DMS 273 treated with DMSO at 0.1 percent for 48 hours (cell line): ENCODE measurements around the gene EIF1AD.
"Not testable (repeated sequence)": the region's sequence is repeated elsewhere in the genome, so short reads cannot be mapped to it uniquely, and the experiment has no call there.

Experiments used
- DNase-seq: peaks from one replicate; lab custom pipeline; 2025; lab: John Stamatoyannopoulos, UW

EIF1AD gene

DNA sequence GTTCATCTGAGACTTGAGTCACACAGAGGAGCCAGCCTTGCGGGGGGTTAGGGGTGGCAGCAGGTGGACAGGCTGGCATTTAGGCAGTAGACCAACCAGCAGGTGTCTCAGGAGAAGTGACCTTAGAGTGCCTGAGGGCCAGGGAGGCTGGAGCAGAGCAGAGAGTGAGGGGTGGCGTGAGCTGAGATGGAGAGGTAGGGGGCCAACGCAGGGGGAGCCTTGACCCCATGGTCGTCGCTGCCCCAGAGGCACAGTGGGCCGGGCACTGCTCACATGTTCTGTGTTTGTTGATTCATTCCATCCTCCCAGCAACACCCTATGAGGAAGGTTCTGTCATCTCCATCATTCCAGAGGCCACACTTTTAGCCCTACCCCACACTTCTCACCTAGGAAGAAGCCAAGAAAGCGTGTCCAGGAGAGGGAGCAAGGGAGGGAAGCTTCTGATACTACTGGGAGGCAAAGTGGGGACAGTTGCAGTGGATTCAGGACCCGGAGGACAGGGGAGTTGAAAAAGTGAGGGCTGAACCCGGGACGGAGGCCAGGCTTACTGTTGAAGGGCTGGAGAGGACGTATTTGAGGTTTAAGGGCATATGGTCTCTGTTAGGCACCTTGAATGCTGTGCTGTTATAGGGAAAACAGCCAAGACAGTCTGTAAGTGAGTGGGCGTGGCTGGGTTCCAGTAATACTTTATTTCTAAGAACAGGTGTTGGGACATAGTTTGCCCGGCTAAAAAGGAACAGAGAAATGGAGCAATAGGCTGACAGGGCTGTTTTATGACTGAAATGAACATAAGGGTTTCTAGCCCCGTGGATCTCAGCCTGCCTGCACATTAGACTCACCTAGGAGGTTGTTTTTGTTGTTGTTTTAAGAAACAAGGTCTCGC is 33.1 kb downstream of the EIF1AD start:
- DNase-seq, result no peak

DNA sequence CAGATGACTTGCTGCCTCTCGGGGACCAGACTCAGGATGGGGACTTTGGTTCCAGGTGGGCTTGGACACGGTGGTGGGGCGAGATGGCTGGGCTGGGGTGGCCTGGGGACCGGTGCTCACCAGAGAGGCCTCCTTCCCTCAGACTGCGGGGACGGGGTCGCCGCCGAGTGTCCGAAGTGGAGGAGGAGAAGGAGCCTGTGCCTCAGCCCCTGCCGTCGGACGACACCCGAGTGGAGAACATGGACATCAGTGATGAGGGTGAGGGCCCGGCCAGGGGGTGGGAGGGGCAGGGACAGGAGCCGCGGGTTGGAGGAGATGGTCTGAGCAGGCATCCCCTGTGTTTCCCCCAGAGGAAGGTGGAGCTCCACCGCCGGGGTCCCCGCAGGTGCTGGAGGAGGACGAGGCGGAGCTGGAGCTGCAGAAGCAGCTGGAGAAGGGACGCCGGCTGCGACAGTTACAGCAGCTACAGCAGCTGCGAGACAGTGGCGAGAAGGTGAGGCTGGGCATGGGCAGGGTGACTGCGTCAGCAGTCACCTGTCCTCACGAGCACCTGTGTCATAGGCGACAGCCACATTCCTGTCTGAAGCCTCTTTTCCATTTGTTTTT is 34.5 kb downstream of the EIF1AD start:
- DNase-seq, result no peak

DNA sequence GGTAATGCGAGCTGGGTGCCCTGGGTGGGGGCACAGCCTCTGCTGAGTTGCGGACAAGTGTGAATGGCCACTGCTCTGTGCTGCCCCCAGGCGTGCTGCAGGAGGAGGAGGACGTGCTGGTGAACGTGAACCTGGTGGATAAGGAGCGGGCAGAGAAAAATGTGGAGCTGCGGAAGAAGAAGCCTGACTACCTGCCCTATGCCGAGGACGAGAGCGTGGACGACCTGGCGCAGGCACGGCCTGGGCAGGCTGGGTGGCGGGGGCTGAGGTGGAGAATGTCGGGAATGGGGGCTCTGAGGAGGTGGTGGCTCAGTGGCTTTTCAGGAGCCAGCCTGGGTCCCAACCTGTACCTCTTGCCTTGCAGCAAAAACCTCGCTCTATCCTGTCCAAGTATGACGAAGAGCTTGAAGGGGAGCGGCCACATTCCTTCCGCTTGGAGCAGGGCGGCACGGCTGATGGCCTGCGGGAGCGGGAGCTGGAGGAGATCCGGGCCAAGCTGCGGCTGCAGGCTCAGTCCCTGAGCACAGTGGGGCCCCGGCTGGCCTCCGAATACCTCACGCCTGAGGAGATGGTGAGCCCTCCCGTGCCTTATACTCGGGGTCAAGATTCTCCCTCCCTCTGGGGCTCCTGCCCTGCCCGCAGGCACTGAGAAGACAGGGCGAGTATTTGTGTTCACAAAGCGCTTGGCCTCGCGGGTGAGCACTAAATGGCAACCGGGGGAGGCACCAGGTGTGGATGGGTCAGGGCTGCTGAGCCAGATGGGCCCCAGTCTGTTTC is 35.8 kb downstream of the EIF1AD start:
- peak; percentile 2 for DNase-seq

DNA sequence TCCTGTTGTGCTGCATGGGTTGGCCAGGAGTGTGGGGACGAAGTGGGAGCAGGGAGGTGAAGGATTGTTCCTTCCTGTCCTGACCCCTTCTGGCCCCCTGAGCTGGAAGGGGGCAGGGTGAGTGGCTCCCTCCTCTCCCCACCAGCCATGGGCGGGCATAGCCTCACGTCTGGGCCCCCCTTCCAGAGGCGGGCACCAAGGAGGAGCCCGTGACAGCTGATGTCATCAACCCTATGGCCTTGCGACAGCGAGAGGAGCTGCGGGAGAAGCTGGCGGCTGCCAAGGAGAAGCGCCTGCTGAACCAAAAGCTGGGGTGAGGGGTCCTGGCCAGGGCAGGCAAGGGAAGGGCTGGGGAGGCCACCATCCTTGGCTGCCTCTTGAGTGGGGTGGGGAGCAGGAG is 37.1 kb downstream of the EIF1AD start:
- DNase-seq, result no peak

DNA sequence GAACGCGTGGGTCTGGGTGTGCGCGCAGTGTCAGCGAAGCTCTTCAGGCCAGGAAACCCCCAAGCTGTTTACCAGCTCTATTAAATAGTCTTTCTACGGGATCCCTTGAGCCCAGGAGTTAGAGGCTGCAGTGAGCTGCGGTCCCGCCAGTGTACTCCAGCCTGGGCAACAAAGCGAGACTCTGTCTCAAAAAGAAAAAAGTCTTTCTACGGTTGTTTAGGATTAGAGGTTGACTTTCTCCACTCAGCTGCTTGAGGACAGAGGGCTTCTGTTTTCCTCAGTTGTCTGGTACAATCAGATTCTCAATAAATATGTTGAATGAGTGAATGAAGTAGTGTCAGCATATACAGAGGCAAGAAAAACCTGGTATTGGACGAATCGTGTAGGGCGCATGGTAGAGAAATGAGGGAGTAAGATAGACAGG is 39.8 kb downstream of the EIF1AD start:
- no peak for DNase-seq

DNA sequence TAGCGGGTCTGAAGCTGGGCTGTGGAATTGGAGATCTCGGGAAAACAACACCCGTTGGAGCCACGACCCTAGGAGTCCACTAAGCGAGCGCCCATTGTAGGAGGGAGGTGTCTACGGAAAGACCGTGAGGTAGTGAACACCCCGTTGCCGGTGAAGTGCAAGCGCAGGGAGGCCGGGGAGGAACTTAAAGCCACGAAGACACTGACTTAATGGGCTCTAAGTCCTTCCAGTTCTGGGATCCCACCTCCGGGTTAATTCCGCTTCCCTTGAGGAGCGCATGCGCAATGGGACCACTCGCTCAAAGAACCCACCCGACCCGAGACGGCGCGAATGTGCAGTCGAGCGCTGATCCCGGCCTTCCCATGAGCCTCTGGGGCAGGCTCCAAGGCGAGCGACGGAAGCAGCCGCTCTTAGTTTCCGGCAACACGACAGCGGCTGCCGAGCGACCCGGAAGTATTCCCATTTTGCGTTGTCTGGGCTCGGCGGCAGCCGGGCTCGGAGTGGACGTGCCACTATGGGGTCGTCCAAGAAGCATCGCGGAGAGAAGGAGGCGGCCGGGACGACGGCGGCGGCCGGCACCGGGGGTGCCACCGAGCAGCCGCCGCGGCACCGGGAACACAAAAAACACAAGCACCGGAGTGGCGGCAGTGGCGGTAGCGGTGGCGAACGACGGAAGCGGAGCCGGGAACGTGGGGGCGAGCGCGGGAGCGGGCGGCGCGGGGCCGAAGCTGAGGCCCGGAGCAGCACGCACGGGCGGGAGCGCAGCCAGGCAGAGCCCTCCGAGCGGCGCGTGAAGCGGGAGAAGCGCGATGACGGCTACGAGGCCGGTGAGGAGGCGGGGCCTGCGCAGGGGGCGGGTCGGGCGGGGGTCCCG is 40.5 kb downstream of the EIF1AD start, which contains the start of gene SART1:
Gene SART1, plus strand, starts transcription at position 468 of the 874 bp plus-strand sequence. Its CDS starts 47 bp downstream, at position 515.
- DNase-seq, result peak; percentile 85

DNA sequence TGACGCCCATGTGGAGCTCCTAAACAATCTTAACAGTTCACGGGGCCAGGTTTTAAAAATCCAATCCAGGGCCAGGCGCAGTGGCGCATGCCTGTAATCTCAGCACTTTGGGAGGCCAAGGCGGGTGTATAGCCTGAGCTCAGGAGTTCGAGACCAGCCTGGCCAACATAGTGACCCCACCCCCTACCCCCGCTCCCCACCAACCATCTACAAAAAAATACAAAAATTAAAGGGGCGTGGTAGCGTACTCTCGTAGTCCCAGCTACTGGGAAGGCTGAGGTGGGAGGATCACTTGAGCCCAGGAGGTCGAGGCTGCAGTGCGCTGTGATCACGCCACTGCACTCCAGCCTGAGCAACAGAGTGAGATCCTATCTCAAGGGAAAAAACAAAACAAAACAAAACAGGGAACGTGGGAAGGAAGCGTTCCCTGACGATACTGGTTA is 41.1 kb downstream of the EIF1AD start:
- DNase-seq, result no peak

DNA sequence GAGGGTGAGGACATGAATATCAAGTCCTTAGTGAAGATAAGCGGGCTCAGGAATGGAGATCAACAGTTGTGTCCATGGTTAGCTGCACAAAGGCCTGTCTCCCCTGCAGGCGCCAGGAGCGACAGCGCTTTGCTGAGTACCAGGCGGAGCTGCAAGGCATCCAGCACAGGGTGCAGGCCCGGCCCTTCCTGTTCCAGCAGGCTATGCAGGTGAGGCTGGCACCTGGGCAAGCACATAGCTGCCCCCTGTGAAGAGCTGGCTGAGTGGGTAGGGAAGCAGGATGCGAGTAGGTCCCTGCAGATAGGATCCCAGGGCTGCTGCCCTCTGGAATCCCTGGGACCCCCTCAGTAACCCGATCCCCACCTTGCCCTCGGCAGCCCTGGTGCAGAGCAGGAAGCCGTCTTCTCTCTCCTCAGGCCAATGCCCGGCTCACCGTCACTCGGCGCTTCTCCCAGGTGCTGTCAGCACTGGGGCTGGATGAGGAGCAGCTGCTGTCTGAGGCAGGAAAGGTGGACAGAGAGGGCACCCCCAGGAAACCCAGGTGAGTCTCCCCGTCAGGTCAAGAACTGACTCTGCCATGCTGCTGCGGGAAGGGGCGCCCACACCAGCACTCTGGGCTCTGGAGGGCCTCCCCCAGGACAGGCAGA is 43.1 kb downstream of the EIF1AD start:
- no peak for DNase-seq

DNA sequence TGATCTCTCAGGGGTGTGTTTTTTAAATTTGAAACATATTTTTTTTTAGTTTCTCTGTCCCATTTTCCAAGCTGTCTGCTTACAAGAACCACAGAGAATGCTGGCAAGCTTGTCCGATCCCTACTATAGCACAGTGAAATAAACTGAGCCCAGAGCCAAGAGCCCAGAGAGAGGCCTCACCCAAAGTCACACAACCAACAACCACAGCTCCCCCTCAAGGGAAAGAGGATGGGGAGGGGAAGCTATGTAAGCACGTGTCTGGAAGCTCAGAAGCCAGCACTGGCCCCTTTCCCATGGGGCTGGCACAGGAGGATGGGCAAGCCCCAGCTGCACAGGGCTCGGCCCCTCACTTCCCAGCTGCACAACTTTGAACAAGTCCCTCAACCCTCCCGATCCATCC is 43.7 kb downstream of the EIF1AD start:
- DNase-seq, result no peak

DNA sequence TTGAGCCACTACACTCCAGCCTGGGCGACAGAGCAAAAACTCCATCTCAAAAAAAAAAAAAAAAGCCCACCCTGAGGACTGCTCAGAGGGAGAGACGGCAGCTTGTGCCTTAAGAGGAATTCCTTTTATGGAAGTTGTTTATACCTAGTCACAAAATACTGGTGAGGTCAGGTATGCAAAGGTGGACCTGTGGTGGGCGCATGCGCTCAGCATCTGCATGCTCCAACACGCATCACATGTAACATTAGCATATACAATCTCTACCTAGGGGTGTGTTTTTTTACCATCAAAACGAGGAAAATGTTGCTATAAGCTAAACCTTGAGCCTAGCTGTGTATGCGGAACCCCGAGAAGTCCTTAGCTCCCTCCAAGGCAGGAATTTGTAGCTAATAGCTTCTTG is 47.2 kb downstream of the EIF1AD start:
- no peak for DNase-seq

DNA sequence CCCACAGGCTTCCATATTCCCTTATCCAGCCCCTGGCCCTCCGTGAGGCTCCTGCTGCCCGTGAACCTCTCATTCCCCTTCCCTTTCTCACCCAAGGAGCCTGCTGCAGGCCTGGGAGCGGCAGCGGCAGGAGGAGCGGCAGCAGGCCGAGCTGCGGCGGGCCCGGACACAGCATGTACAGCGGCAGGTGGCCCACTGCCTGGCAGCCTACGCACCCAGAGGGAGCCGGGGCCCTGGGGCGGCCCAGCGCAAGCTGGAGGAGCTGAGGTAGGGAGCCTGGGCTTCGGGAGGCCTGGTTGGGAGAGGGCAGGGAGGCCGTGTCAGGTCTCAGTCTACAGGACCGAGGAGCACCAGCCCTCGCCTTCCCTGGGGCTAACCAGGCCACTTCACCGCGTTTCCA is 48.5 kb downstream of the EIF1AD start:
- DNase-seq, result no peak

DNA sequence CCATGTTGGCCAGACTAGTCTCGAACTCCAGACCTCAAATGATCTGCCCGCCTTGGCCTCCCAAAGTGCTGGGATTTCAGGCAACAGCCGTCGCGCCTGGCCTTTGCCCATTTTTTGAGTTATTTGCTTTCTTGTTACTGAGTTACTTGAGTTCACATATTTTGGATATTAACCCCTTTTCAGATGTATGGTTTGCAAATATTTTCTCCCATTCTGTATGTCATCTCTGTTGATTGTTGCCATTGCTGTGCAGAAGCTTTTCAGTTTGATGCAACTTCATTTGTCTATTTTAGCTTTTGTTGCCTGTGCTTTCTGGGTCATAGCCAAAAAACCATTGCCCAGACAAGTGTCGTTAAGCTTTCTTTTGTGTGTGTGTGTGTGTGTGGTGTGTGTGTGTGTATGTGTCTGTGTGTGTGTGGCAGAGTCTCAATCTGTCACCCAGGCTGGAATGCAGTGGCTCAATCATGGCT is 49.9 kb downstream of the EIF1AD start:
- no peak for DNase-seq

- not testable (repeated sequence) for DNase-seq
Measured at GRCh38 chr11:65951641-65952040, 50.3 kb downstream of the EIF1AD start.

GRCh38 chr11:65950711-65951110 is 51.2 kb downstream of the EIF1AD start:
- DNase-seq, result not testable (repeated sequence)

DNA sequence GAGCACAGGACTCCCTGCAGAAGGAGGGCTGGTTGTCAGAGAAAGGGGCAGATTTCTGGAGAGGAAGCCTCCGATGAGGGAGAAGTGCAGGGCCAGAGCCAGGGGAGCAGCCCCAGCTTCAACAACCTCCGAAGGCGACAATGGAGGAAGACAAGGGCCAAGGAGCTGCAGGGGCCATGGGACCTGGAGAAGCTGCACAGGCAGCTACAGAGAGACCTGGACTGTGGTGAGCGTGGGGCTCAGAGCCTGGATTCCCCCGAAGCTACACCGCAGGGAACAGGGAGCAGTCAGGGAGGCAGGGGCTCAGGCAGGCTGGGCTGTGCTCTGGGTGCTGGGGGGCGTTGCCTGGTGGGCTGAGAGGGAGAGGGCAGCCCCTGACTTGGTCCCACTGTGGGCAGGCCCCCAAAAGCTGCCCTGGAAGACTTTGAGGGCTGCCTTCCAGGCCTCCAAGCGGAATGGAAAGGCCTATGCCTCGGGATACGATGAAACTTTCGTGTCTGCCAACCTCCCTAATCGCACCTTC is 54.3 kb downstream of the EIF1AD start:
- no peak for DNase-seq

GRCh38 chr11:65947133-65947532 is 54.8 kb downstream of the EIF1AD start:
- DNase-seq, result no peak

DNA sequence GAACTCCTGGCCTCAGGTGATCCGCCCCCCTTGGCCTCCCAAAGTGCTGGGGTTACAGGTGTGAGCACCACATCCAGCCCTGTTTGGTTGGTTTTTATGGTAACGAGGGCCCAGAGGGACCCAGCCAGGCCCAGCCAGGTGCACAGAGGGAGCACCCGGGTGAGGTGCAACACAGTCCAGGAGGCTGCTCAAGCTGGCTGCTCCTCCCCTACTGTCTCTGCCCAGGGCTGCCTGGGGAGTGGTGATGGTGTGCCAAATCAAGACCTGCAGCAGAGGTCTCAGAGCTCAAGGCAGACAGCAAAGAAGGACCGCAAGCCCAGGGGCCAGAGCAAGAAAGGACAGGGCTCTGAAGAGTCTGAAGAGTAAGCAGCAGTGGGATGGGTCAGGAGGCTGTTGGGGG is 55.3 kb downstream of the EIF1AD start:
- DNase-seq, result no peak
